Activated T-cell treated with anti-CD3 and anti-CD28 coated beads for 1 hour (primary cell): Measurements from ENCODE around the gene SLFNL1.

Source experiments
- DNase-seq: peaks from one replicate; pipeline ENCODE4 v3.0.0-alpha.2; 2020; ENCODE audit warnings: low read depth

SLFNL1 gene

DNA sequence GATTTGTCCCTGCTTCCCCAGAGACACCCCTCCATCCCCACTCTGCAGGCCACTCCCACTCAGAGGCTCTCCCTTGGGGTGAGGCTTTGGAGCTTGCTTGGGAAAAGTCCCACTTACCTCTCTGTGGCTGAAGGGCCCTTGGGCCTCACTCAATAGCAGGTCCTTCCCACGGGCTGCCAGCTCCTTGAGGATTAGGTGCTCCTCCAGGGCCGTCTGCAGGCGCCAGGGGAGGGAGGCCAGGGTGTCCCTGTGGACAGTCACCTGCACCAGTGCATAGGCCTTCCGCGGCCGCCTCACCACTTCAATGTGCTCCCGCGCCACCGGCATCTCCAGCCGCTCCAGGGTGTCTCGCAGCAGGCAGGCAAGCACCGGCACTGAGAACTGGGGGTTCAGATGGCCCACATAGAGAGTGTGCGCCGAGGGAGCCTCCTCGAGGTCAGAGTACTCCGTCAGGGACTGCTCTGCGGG lies 1.4 kb downstream of the SLFNL1 start:
- DNase-seq, result no peak

DNA sequence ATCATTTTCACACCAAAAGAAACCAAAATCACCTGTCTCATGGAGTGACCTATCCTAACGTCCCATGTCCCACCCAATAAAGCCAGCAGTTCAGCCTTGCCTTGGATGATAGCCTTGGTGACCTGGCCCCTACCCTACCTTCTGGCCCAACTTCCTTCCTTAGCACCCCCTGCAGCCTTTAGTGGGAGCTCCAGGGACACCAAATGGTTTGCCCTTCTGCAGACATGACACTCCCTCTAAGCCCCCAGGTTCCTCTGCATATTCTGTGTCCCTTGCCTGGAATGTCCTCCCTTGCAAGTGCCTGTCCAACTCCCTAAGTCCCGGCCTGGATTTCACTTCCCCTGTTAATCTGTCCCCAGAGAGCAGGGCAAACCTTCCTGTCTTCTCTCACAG lies 2.2 kb downstream of the SLFNL1 start:
- DNase-seq, result no peak

GRCh38 chr1:41018018-41018410 lies 3.5 kb downstream of the SLFNL1 start:
- DNase-seq, result no peak

- DNase-seq, result no peak
These were observed 4.1 kb downstream of the SLFNL1 start for GRCh38 chr1:41017141-41018017.

- DNase-seq, result no peak
These were observed 5.5 kb downstream of the SLFNL1 start for GRCh38 chr1:41015897-41016470.

GRCh38 chr1:41015281-41015896 lies 6.1 kb downstream of the SLFNL1 start:
- no peak for DNase-seq

DNA sequence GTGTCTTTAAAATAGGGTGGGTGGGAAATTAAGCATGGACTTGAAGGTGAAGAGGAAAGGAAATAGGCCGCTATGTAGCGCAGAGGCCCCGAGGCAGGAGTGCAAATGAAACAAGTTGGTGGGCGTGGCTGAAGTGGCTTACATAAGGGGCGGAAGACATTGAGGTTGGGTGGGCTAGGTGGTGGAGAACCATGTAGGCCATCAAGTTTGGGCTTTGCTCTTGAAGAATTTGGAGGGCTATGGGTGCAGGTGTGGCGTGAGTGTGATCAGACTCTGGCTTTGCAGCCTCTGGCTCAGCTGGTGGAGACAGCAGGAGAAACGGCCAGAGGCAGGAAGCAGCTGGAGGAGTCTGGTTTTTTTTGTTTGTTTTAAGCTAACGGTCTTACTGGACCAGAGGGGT lies 6.7 kb downstream of the SLFNL1 start:
- no peak for DNase-seq

DNA sequence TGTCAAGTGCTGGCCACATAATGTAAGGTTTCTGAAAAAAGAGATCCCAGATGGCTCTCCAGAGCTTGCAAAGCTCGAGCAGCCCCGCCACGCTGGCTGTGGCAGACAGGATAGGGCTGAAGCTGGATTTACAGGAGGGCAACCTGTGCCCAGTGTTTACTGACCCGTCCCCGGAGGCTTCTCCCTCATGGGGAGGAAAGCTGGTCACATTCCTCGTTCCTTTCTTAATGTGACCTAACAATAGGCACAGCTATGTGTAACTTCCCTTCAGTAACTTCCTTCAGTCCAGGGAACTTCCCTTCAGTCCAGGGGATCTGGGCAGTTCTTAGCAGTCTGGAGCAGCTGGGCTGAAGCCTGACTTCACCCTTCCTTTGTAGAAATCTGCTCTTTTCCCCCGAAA lies 7.7 kb downstream of the SLFNL1 start:
- DNase-seq, result no peak

GRCh38 chr1:41013024-41013423 lies 8.5 kb downstream of the SLFNL1 start:
- no peak for DNase-seq

DNA sequence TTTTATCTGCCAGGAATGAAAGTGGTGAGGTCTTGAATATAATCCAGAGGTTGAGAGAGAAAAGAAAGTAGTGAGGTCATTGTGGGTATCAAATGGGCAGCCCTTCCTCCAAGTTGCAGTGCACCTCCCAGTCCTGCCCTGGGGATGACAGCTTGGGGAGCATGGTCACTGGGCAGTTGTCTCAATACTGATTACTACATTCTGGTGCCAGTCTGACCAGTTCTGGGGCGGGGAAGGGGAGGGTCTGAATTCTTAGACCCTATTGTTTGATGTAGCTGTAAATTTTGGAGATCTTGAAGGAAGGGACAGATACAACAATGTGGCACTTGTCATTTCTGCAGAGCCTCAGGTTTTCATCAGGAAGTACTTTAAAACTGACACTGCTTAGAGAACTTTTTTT lies 11.2 kb downstream of the SLFNL1 start:
- no peak for DNase-seq

DNA sequence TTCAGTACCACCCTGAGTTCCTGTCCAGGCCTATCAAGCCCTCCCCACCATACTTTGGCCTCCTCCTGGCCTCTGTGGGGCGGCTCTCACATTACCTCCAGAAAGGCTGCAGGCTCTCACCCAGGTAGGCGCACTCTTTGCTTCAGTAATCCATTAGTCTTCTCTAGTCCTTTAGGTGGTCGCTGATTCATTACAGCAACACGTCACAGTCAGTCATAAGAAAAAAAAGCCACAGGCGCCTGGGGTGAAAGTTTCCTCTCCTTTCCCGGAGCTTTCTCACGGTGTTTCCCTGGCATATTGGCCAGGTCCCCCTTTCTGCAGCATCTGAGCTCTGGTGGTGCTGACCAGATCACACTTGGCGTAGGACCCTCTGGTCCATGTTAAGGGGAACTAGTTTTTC lies 12.1 kb downstream of the SLFNL1 start:
- DNase-seq, result no peak

DNA sequence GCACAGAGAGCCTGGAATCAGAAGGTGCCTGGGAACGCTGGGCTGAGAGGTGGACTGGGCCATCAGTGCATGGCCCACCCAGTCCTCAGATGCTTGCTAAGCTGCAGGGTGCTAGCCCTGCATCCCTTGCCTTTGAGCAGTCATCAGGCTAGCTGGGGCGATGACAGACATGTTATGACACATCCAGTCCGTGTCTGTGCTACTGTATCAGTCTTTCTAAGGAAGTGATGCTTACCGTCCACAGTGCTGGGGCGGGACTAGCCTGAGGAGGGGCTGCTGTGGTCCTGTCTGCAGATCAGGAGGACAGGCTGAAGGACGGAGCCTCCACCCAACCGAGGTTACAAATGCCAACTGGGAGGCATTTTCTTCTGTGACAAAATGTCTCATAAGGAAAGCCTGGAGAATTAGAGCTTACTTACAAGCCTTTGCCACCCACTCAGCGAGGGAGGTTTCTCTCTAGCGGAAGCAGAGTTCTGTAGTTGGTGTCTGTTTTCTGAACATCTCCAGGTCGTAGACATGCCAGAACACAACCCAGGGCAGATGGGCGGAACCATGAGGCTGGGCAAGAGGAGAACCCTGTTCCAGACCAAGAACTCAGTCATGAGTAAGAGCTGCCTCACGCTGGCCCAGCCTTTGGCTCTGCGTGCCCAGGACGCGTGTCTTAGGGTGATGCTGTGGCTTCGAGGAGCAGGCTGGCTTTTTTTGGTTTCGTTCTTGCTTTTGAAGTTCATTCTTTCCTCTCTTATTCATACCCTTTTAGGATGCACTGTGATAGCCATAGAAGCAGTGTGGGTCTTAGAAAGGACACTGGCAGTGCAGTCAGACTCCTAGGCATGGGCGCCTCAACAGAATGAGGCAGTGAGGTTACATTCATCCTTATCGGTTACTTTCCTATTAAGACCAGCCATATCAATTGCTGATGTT lies 14.3 kb downstream of the SLFNL1 start:
- DNase-seq, result no peak

DNA sequence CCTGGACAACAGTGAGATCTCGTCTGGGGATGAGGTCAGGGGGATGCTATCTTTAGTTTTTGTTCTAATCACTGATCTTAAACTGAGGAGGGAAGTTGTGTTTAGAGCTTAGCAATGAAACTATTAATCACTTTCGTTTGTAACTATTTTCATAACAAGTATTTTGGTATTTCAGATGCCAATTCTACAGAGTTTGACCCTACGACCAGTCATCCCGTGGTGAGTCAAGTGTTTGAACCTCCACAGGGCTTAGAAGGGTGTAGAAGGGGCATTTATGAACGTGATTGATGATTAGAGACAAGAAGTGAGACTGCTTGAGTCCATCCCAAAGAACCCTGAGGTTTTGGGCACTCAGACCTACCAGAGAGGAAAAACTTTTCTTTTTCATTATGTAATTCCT lies 15.6 kb downstream of the SLFNL1 start:
- DNase-seq, result no peak

DNA sequence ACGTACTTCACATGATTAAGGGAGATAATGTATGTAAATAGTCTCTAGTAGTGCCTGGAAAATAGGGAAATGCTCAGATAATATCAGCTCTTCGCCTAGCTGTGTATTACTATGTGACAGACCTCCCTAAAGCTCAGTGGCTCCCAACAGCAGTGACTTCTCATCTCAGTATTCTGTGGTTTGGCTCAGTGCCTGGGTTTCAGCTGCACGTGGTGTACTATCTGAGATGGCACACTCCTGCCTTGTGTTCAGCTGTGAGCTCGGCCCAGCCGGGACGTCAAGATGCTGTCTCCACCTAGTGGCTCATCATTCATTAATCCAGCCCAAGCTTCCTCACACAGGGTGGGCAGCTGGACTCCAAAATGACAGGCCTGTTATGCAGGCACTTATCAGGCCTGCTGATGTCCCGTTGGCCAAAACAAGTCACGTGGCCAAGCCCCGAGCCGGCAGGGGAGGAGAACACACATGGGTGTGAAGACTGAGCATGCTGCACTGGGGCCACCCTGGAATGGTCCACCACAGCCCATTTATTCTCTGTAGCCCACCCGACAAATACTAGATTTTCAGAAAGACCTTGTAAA lies 17.8 kb downstream of the SLFNL1 start:
- DNase-seq, result peak; percentile 73

DNA sequence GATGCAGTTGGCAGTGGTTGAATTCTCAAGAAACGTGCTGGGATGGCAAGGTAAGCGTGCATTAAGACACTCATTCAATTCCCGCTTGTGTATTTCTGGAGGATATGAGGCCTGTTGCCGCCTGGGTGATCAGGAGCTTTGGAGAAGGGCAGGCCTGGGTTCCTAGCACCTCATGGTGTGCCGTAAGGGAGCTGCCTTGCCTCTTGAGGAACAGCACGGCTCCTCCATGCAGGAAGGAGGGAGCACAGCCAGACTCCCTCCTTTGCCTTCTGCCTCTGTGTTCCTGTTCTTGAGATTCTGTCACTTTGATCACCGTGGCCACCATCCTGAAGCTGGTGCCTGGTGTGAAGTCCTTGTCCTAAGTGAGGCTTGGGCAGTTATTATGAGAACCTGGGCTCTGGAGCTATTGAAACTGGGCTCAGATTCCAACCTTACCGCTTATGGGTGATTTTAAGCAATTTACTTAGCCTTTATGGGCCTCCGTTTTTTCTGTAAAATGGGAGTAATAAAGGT lies 18.3 kb downstream of the SLFNL1 start:
- no peak for DNase-seq

DNA sequence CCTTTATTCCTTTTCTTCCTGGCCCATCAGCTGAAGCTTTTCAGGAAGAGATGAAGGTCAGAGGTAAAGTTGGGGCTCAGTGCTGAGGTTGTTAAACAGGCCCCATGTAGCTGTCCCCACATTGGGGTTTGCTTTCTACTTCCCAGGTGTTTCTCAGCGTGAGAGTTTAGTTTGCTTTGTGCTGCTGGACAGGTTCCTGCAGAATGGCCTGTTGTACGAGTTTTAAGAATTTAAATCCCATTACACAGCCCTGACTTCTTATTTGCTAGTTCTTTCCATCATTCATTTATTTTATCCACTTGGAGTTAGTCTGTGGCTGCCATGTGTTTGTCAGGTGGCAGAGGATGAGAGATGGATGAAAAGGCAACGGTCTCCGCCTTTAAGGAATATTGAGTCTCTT lies 22.9 kb downstream of the SLFNL1 start:
- no peak for DNase-seq

DNA sequence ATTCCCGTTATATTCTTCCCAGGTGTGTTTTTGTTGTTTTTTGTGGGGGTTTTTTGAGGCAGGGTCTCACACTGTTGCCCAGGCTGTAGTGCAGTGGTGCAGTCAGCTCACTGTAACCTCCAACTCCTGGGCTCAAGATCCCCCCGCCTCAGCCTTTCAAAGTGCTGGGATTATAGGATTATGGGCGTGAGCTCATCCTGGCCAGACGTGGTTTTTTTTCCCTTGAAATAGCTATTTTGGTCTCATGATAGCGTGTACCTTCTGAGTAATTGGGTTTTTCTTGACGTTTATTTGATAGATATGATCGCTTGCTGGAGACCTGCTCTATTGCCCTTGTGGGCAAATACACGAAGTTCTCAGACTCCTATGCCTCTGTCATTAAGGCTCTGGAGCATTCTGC lies 24.4 kb downstream of the SLFNL1 start:
- DNase-seq, result no peak

DNA sequence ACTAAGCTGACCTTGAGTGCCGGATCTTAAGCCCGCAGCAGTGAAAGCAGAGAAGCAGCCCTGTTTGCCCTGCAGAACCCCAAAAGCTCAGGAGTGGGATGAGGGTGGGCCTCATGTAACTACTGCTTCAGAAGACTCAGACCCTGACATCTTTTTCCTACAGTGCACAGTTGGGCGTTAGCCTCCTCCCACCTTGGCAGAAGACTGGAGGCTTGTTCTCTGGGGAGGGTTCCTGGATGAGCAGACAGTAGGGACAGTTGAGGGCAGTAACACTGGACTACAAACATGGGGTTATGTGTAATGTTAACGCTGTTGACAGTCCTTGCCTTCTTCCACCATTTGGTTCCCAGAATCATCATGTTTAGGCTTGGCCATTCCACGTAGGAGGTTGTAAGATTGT lies 32.5 kb downstream of the SLFNL1 start:
- DNase-seq, result no peak

DNA sequence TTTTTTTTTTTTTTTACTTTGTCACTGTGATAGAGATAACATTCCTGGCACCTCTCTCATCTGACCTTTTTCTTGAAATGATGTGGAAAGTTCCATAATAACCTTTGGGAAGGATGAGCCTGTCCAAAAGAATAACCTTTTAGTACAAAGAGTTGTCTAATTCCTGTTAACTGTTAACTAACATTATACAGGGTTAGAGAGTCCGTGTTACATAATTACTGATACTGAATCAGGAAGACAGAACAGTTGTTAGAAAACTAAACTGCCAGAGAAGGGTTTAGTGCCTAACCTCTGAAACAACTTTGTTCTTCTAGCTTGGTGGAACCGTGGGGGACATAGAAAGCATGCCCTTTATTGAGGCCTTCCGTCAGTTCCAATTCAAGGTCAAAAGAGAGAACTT lies 33.2 kb downstream of the SLFNL1 start:
- no peak for DNase-seq

DNA sequence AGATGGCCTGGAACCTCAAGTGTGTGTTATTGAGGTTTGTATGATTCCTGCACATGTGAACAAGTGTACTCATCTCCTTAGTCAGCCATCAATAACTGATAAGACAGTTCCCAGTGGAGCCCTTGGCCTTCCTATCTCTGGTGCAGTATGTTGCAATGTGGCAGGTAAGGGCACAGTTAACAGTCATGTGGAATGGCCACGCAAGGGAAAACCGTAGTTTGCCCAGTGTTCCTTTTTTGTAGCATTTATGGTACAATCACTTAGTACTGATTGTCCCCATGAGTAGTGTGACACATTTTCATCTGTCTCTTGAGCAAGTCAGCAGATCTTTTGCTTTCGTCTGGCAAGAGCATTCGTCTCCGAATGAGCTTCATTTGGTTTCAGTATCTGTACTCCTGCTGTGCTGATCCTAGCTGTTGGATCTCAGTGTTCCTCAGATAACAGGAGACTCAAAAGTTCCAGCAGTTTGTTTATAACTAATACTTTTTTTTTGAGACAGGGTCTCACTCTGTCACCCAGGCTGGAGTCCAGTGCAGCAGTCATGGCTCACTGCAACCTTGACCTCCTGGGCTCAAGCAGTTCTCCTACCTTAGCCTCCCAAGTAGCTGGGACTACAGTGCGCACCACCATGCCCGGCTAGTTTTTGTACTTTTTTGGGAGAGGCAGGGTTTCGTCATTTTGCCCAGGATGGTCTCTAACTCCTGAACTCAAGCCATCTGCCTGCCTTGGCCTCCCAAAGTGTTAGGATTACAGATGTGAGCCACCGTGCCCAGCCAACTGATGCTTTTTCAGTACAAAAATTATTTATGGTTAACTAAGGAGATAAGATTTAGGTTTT lies 33.9 kb downstream of the SLFNL1 start:
- no peak for DNase-seq

DNA sequence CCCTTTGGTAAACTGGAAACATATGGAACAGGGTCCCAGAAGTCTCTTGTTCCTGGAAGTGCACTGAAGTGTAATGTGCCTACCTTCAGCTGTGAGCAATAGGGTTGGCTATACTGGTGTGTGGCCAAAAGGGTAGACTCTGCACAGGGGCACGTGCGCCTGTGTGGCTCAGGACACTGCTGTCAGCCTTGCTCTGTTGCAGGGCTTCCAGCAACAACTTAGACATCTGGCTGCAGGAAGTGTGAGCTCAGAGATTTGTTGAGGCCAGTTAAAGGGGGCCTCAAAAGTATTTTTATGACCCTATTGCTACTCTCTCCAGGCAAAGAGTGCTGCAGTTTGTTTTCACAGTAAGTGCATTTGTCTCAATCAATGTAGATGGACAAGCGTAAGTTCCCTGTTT lies 34.6 kb downstream of the SLFNL1 start:
- no peak for DNase-seq
